GM10266 (cell line): Measurements from ENCODE around the gene KIRREL3.
"Not testable (repeated sequence)": the region's sequence is repeated elsewhere in the genome, so short reads cannot be mapped to it uniquely, and the experiment has no call there.

Source experiments
- DNase-seq: peaks from one replicate; pipeline ENCODE4 v3.0.0; 2012; ENCODE audit errors: extremely low spot score
- CTCF ChIP-seq: IDR thresholded peaks from 2 replicates; pipeline ENCODE4 v1.5.1; 2012; ENCODE audit warnings: mild to moderate bottlenecking, low read depth; ENCODE audit not compliant: control insufficient read depth, insufficient read depth; ENCODE audit errors: missing control alignments

Gene KIRREL3

GRCh38 chr11:126392633-126393013 lies 607.9 kb downstream of the KIRREL3 start:
- no peak for DNase-seq
- TF ChIP-seq CTCF = no peak

- TF ChIP-seq CTCF = peak; percentile 12
- DNase-seq = no peak
Observed at GRCh38 chr11:126391970-126392632, 608.5 kb downstream of the KIRREL3 start.

- TF ChIP-seq CTCF = no peak
- no peak for DNase-seq
Observed at GRCh38 chr11:126391286-126391954, 609.1 kb downstream of the KIRREL3 start.

GRCh38 chr11:126390272-126390867 lies 610.2 kb downstream of the KIRREL3 start:
- DNase-seq = no peak
- no peak for TF ChIP-seq CTCF

- DNase-seq = no peak
- TF ChIP-seq CTCF = no peak
Observed at GRCh38 chr11:126387857-126388256, 612.7 kb downstream of the KIRREL3 start.

GRCh38 chr11:126386729-126387071 lies 613.9 kb downstream of the KIRREL3 start:
- DNase-seq = not testable (repeated sequence)

- no peak for DNase-seq
- TF ChIP-seq CTCF = no peak
Observed at GRCh38 chr11:126385991-126386728, 614.4 kb downstream of the KIRREL3 start.
